ENCODE measurements around the gene CCDC184.
"Not testable (repeated sequence)": the region's sequence is repeated elsewhere in the genome, so short reads cannot be mapped to it uniquely, and the experiment has no call there.

CCDC184 gene

DNA sequence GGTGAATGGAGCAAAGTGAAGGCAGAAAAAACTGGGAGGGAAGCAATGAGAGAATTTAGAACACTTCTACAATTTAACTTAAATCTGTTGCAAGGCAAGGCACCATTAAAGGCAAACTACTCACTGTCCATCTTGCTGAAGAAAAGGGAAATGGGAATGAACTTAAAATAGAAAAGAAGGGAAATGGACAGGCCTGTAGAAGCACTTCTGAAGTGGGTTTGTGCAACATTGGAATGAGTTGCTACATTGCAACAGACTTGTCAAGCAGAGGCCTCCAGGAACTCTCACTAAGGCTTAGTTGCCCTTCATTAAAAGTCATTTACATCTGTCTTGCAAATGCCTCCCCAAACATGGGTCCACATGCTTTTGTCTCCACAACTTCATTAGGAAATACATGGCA is 33.3 kb downstream of the CCDC184 start:
- no peak for DNase-seq

DNA sequence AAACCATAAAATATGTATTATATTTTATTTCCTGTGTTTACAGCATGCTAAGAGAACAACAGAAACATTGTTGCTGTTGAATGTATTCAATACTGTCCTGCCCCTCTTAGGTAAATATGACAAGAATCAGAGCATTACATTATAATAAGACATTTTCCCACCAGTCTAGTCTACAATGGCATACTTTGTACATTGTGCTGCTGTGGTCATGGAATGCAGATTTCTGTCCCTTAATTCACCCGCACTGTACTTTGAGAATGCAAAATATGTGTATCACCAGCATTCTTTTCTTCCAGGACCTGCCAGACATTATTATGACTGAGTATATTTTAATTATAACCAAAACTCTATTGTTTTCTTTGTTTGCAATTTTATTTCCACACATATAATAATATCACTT is 36.2 kb downstream of the CCDC184 start:
- no peak for DNase-seq

DNA sequence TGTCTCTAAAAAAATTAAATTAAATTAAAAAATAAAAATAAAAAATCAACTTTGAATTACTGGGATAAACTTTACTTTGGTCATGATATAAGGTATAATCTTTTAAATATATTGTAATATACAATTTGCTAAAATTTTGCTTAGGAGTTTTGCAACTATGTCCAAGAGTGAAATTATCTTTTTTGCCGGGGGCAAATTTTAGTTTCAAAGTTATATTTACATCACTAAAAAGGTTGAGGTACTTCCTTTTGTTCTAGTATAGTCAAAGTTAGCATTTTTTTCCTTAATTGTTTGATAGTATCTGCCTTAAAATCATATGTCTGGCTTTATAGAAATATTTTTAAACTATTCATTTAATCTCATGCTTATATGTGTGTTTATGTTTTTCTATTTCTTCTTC is 37.3 kb downstream of the CCDC184 start:
- no peak for DNase-seq

GRCh38 chr12:48221645-48222044 is 38.2 kb downstream of the CCDC184 start:
- DNase-seq: no peak

- not testable (repeated sequence) for DNase-seq
These were observed 41.1 kb downstream of the CCDC184 start for GRCh38 chr12:48224533-48224932.

- not testable (repeated sequence) for DNase-seq
These were observed 47.9 kb downstream of the CCDC184 start for GRCh38 chr12:48231169-48231958.
